D721Med (cell line): ENCODE measurements around the gene F11R.

Source experiments
- DNase-seq: peaks from one replicate; pipeline ENCODE4 v3.0.0; 2011; ENCODE audit warnings: low spot score; ENCODE audit not compliant: insufficient read length
- FAIRE-seq: peaks from 2 replicates; lab custom pipeline; 2011; peaks lifted over from hg19 to GRCh38; lab: Jason Lieb, UNC
- CTCF ChIP-seq: IDR thresholded peaks from 2 replicates; pipeline ENCODE4 v1.5.1; 2012; ENCODE audit warnings: mild to moderate bottlenecking, control low read depth; ENCODE audit not compliant: insufficient read depth; ENCODE audit errors: missing control alignments

The F11R gene

GRCh38 chr1:161061419-161061818 is 40.5 kb upstream of the F11R start:
- no peak for TF ChIP-seq CTCF
- no peak for FAIRE-seq
- no peak for DNase-seq

- no peak for FAIRE-seq
- no peak for DNase-seq
- no peak for TF ChIP-seq CTCF
Observed at GRCh38 chr1:161059293-161059692, 38.3 kb upstream of the F11R start.

DNA sequence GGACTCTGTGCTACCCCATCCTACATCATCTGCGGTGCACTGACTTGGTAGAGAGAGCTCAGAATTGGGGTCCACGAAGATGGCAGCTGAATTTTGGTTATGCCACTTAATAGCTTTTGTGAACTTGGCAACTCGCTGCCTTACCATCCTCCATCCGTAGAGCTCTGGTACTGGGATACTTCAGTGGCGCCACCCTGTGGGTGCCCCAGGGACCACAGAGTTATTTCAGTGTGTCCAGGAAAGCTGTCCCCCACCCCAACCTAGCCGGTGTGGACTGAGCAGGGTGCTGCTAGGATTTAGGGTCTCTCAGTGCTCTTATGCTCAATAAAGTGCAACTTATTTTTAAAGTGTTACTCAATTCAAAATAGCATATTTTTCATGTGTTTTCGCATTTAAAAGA is 33.9 kb upstream of the F11R start:
- DNase-seq, result no peak
- no peak for FAIRE-seq
- TF ChIP-seq CTCF, result no peak

- FAIRE-seq, result no peak
- TF ChIP-seq CTCF, result no peak
- DNase-seq, result no peak
Observed at GRCh38 chr1:161054232-161054631, 33.3 kb upstream of the F11R start.

- FAIRE-seq, result no peak
- no peak for TF ChIP-seq CTCF
- no peak for DNase-seq
Observed at GRCh38 chr1:161052899-161053298, 31.9 kb upstream of the F11R start.

DNA sequence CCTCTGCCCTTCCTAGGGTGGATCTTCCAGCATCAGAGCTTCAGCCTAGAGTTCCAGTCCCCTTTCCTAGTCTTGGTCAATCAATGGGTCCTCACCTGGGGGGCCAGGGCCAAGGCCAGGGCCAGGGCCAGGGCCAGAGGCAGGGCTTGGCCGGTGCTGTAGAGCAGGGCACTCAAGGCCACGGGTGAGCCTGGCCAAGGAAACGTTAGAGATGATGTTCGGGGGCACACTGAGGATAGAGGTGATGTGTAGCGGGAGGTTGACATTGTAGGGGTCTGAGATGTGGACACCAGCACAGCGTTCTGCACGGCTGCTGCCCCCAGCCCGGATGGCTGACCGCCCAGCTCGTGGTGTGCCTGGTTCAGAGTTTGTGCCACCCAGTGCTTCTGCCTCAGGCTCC is 30.3 kb upstream of the F11R start:
- FAIRE-seq (no peak), DNase-seq (no peak)
- no peak for TF ChIP-seq CTCF

DNA sequence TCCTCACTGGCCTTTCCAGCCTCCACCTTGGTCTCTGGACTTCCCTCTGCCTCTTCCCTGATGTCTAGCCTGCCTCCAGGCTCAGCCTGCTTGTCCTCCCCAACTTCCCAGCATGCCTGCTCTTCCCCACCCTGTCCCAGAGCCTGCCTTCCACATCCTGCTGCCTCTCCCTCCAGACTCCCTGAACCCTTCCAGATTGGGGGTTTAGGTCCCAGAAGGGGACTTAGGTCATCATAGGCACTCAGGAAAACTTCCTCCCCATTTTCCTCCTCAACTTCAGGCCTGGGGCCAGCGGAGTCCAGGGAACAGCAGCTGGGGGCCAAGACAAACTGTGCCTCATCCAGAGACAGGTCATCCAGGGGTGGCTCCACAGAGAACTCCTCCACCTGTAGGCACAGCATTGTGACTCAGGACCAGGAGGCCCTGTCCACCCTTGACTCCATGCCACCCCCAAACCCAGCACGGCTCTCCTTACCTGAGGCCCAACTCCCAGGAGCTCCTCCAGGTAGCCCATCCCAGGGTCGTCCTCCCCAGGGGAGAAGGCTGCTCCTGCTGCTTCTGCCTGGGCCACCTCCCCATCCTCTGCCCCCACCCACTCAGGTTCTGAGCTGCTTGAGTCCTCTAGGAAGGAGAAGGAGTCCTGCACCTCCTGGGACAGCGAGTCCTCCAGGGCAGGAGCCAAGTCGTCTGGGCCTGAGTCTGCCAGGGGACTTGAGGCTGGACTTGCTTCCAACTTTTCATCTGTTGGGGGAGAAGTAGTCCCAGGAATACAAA is 28.2 kb upstream of the F11R start:
- FAIRE-seq (no peak), DNase-seq (no peak)
- no peak for TF ChIP-seq CTCF
